GM12875 (cell line): ENCODE measurements around the gene ARHGAP42.

Experiments
- H3K4me3 ChIP-seq: one replicate; pipeline ENCODE4 v1.5.1; 2011; ENCODE audit warnings: low read depth, low read length, control low read depth
- TF ChIP-seq, protein P1 (sequence below): IDR thresholded peaks from 2 replicates; pipeline ENCODE4 v1.5.1; 2011; ENCODE audit warnings: low read depth, mild to moderate bottlenecking, control low read depth, inconsistent platforms, low read length, moderate library complexity, borderline replicate concordance; ENCODE audit not compliant: insufficient read depth

Gene ARHGAP42

DNA sequence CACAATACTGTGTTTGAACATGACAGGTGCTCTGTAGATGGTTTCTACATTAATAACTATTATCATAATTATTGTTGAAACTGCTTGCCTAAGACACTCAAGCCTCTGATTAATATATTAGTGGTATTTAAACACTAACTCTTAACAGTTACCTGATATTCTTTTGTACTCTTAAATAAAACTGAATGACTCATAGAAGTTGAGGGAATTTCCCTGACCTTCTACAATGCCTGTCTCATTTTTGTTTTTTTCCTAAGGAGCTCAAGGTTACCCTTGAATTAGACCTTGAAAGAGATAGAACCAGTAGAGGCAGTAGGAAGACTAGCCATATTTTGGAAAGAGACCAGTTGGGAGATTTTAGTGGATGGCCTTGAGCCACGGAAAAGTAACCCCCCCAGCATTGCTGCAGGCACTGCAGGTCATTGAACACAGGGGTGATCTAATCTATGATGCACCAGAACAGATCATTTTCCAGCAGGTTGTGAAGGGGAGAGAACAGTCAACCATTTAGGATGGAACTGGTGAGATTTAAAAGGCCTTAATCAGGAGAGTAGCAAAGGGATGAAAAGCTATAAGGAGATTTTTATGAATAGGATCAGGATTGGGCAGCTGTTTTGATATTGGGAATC, 294.2 kb downstream of the ARHGAP42 start:
- no peak overlapping the region for H3K4me3 ChIP-seq
- TF ChIP-seq, protein P1, sequence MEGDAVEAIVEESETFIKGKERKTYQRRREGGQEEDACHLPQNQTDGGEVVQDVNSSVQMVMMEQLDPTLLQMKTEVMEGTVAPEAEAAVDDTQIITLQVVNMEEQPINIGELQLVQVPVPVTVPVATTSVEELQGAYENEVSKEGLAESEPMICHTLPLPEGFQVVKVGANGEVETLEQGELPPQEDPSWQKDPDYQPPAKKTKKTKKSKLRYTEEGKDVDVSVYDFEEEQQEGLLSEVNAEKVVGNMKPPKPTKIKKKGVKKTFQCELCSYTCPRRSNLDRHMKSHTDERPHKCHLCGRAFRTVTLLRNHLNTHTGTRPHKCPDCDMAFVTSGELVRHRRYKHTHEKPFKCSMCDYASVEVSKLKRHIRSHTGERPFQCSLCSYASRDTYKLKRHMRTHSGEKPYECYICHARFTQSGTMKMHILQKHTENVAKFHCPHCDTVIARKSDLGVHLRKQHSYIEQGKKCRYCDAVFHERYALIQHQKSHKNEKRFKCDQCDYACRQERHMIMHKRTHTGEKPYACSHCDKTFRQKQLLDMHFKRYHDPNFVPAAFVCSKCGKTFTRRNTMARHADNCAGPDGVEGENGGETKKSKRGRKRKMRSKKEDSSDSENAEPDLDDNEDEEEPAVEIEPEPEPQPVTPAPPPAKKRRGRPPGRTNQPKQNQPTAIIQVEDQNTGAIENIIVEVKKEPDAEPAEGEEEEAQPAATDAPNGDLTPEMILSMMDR = no peak

DNA sequence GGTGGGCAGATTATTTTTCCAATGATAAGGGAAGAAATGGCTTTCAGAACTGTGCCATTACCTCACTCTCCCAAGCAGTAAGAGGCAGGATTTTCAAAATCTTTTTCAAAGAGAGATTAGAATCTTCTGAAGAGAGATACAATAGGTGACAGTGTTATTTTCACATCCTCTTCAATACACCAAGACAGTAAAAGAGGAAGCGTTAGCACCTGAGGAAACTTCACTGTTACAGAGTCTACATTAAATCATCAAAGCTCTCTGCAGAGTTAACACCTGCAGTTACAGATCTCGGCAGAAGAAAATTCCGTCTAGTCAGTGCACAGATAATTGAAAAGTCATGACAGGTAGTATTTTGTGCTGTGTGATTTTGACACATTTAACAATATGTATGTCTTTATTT, 297.6 kb downstream of the ARHGAP42 start:
- H3K4me3 ChIP-seq = no peak overlapping the region
- TF ChIP-seq, protein P1 = no peak

DNA sequence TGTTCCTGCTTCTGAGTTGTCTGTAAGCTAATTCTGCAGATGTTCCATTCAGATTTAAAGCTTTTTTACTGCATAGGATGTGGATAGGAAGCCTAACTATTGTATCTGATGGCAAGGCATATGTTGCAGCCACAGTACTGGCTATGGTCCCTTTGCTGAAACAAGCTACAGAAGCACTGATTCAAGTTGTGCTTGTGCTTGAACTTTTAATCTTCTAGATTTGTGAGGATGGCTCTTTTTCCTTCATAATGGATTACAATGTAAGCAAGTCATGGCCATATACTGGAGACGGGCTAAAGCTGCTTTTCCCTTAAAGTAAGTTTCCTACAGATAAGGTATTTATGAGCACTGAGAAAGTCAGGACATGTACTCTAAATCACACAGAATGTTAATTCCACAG, 303.8 kb downstream of the ARHGAP42 start:
- H3K4me3 ChIP-seq = no peak overlapping the region
- TF ChIP-seq, protein P1 = no peak

DNA sequence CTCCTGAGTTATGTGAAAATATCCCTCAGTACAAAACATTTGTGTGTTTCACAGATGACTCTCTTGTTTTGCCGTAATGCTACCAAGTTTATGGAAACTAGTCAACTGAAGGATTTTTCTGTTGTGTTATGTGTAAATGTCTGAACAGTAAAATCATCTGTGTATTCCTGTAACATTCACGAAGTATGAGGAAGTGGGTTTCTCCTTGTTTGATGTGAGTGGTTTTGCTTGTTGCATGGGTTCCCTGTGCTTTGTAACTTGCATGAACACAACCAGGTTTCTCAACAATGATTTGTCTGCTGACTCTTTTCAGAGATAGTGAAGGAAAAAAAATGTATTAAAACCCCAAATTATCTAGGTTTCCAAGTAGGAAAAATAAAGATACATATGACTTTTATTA, 304.5 kb downstream of the ARHGAP42 start:
- TF ChIP-seq, protein P1 = no peak
- no peak overlapping the region for H3K4me3 ChIP-seq

DNA sequence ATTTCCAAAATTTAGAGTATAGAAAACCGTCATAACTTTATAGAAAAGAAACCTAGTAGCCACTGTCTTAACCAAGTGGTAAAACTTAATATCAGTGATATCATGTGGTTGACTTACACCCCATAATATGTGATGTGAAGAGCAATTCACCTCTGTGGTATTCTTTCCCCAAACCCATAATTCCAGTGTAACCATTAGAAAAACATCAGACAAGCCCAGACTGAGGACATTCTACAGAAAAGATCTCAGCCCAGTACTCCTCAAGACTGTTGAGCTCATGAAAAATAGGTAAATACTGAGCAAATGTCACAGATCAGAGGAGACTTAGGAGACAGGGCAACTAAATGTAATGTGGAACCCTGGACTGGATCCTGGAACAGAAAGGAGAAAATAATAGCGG, 307.9 kb downstream of the ARHGAP42 start:
- H3K4me3 ChIP-seq = no peak overlapping the region
- TF ChIP-seq, protein P1 = no peak

DNA sequence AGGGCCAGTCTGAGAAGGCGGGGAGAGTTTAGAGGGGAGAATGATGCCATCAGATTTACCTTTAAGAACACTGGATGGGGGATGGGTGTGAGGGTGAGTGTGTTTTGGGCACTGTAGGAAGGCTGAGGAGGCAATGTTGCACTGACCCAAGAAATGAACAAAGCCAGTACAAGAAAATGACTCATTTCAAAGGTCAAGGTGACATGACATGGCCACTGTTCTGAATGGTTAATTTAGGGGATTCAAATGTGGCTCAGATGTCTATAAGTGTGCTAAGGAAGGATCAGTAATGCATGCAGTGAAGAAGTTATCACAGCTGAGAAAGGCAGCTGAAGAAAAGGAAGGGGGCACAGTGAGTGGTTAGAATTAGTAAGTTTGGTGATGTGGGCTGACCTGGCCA, 312.7 kb downstream of the ARHGAP42 start:
- no peak overlapping the region for H3K4me3 ChIP-seq
- TF ChIP-seq, protein P1 = no peak

DNA sequence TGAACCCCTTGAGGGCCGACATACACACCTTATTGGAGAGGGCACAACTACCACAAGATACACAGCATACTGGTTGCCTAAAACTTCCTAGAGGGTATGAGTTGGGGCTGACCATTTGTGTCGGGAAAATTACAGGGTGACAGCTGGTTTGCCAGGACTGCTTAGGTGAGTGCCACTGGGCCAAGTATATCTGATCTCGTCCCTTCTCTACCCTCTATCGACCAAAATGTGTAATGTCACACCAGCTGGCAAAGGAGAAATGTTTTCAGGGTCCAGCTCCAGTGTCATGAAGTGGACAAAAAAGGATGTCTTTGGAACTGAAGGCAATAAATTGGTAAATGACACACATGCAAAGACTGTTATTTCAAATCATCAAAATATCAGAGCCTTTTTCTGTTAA, 316.4 kb downstream of the ARHGAP42 start:
- no peak overlapping the region for H3K4me3 ChIP-seq

More for the DNA sequence above, 316.4 kb downstream of the ARHGAP42 start:
- TF ChIP-seq, protein P1 = no peak
